Natural killer cell treated with Interleukin-12 subunit alpha and Interleukin-12 subunit beta and Interleukin-15 and Interleukin-18, amount 100 ng/mL, for 72 hours (primary cell): ENCODE results near the gene SEMA6D. TPM values are rescaled to one million over a fixed set of nuclear protein-coding genes. Genes with fewer than 3 reads are reported as not detected.

ENCODE experiments used
- ATAC-seq, 2 donors: fragments of 150-1000 bp; cut with Tn5 transposase in 1 of 2; sonication (Bioruptor Pico), chemical (Tn5 transposase) in 1 of 2; 2 replicates each; pipeline ENCODE4 v1.10.0; 2021
- DNase-seq: peaks from one replicate; pipeline ENCODE4 v3.0.0; 2022; ENCODE audit warnings: low spot score
- H3K27ac Mint-ChIP-seq, 2 donors: 1 replicate in 1 of 2; 2 replicates in 1 of 2; pipeline ENCODE4 v1.8.0; 2022; ENCODE audit warnings: mixed read lengths in 2 of 2, mild to moderate bottlenecking in 1 of 2, moderate library complexity in 1 of 2
- H3K27me3 Mint-ChIP-seq, 2 donors: 1 replicate in 1 of 2; 2 replicates in 1 of 2; pipeline ENCODE4 v1.8.0; 2022; ENCODE audit warnings: mixed read lengths in 2 of 2
- H3K36me3 Mint-ChIP-seq: one replicate; pipeline ENCODE4 v1.8.0; 2022; ENCODE audit warnings: mixed read lengths
- H3K4me1 Mint-ChIP-seq, 2 donors: 1 replicate in 1 of 2; 2 replicates in 1 of 2; pipeline ENCODE4 v1.8.0; 2022; ENCODE audit warnings: low read depth in 2 of 2, mixed read lengths in 2 of 2, mild to moderate bottlenecking in 1 of 2
- H3K4me3 Mint-ChIP-seq: one replicate; pipeline ENCODE4 v1.8.0; 2022; ENCODE audit warnings: mixed read lengths
- H3K9me3 Mint-ChIP-seq: 2 replicates; pipeline ENCODE4 v1.8.0; 2022; ENCODE audit warnings: mixed read lengths
- total RNA-seq, 2 donors: library from RNA; stranded (reverse); gene quantifications; one replicate each; pipeline ENCODE4 v1.2.3, GENCODE V29; 2022

The SEMA6D gene
- not detected for total RNA-seq

GRCh38 chr15:47717036-47717612 is at the start of gene SEMA6D:
TSS of gene SEMA6D (plus strand) at chr15:47717505. CDS start at chr15:47759799, 42,294 bp downstream.
- peak; percentile 36 to 45 for ATAC-seq
- no peak within 1 kb of the TSS for H3K4me3 Mint-ChIP-seq
- peaks cover 32 to 39% of the 10 kb centered on the region in 2 donors for H3K27me3 Mint-ChIP-seq
- H3K27ac Mint-ChIP-seq: no peak within 1 kb of the TSS
- peaks cover 0 to 10% of the 10 kb centered on the region in 2 donors for H3K4me1 Mint-ChIP-seq
- H3K36me3 Mint-ChIP-seq: peaks cover 4% of the 10 kb centered on the region
- no peak for DNase-seq
- H3K9me3 Mint-ChIP-seq: no peaks in the 10 kb centered on the region

GRCh38 chr15:47669221-47669620 is 48.1 kb upstream of the SEMA6D start:
- peaks cover 0 to 10% of the 10 kb centered on the region in 2 donors for H3K4me1 Mint-ChIP-seq
- no peaks in the 10 kb centered on the region for H3K36me3 Mint-ChIP-seq
- no peak overlapping the region for H3K4me3 Mint-ChIP-seq
- ATAC-seq (no peak), DNase-seq (no peak)
- H3K9me3 Mint-ChIP-seq: peaks cover 5% of the 10 kb centered on the region
- peaks cover 16% of the 10 kb centered on the region in 2 donors for H3K27me3 Mint-ChIP-seq
- no peak overlapping the region for H3K27ac Mint-ChIP-seq

GRCh38 chr15:47670365-47670764 is 46.9 kb upstream of the SEMA6D start:
- Mint-ChIP-seq H3K27me3 (peaks cover 16% of the 10 kb centered on the region in 2 donors), H3K27ac (no peak overlapping the region), H3K4me3 (no peak overlapping the region), H3K9me3 (peaks cover 5% of the 10 kb centered on the region), H3K4me1 (peaks cover 0 to 14% of the 10 kb centered on the region in 2 donors), H3K36me3 (no peaks in the 10 kb centered on the region)
- no peak for ATAC-seq
- no peak for DNase-seq

- Mint-ChIP-seq H3K36me3 (no peaks in the 10 kb centered on the region), H3K27ac (no peak overlapping the region), H3K4me3 (no peak overlapping the region), H3K9me3 (peaks cover 5% of the 10 kb centered on the region), H3K27me3 (peaks cover 16% of the 10 kb centered on the region in 2 donors), H3K4me1 (peaks cover 0 to 16% of the 10 kb centered on the region in 2 donors)
- ATAC-seq (no peak), DNase-seq (no peak)
Measured at GRCh38 chr15:47673232-47673761, 44.0 kb upstream of the SEMA6D start.

- H3K4me1 Mint-ChIP-seq: peaks cover 0 to 16% of the 10 kb centered on the region in 2 donors
- no peak for ATAC-seq
- no peak overlapping the region for H3K27ac Mint-ChIP-seq
- DNase-seq: no peak
- peaks cover 12 to 13% of the 10 kb centered on the region in 2 donors for H3K27me3 Mint-ChIP-seq
- H3K4me3 Mint-ChIP-seq: no peak overlapping the region
- peaks cover 5% of the 10 kb centered on the region for H3K9me3 Mint-ChIP-seq
- H3K36me3 Mint-ChIP-seq: no peaks in the 10 kb centered on the region
Measured at GRCh38 chr15:47674586-47675232, 42.6 kb upstream of the SEMA6D start.

GRCh38 chr15:47675735-47676134 is 41.6 kb upstream of the SEMA6D start:
- peaks cover 7 to 9% of the 10 kb centered on the region in 2 donors for H3K27me3 Mint-ChIP-seq
- peaks cover 5% of the 10 kb centered on the region for H3K9me3 Mint-ChIP-seq
- H3K27ac Mint-ChIP-seq: no peak overlapping the region
- DNase-seq (no peak), ATAC-seq (peak in 1 of 2 donors; percentile 45)
- no peaks in the 10 kb centered on the region for H3K36me3 Mint-ChIP-seq
- H3K4me1 Mint-ChIP-seq: peaks cover 0 to 16% of the 10 kb centered on the region in 2 donors
- H3K4me3 Mint-ChIP-seq: no peak overlapping the region

- no peak for DNase-seq
Measured at GRCh38 chr15:47678040-47678439, 39.3 kb upstream of the SEMA6D start.

GRCh38 chr15:47682661-47683060 is 34.6 kb upstream of the SEMA6D start:
- DNase-seq: no peak
- H3K27me3 Mint-ChIP-seq: peaks cover 0 to 10% of the 10 kb centered on the region in 2 donors
- H3K9me3 Mint-ChIP-seq: peaks cover 6% of the 10 kb centered on the region
- H3K36me3 Mint-ChIP-seq: no peaks in the 10 kb centered on the region
- no peaks in the 10 kb centered on the region for H3K4me1 Mint-ChIP-seq
- H3K4me3 Mint-ChIP-seq: no peak overlapping the region
- ATAC-seq: no peak
- no peak overlapping the region for H3K27ac Mint-ChIP-seq

More at GRCh38 chr15:47678040-47678439, 39.3 kb upstream of the SEMA6D start:
- no peak for ATAC-seq
- H3K27me3 Mint-ChIP-seq: peaks cover 0 to 2% of the 10 kb centered on the region in 2 donors
- peaks cover 0 to 16% of the 10 kb centered on the region in 2 donors for H3K4me1 Mint-ChIP-seq
- H3K36me3 Mint-ChIP-seq: no peaks in the 10 kb centered on the region
- H3K4me3 Mint-ChIP-seq: no peak overlapping the region
- no peaks in the 10 kb centered on the region for H3K9me3 Mint-ChIP-seq
- H3K27ac Mint-ChIP-seq: no peak overlapping the region

- DNase-seq (no peak), ATAC-seq (no peak)
- Mint-ChIP-seq H3K9me3 (peaks cover 7% of the 10 kb centered on the region), H3K27me3 (peaks cover 0 to 11% of the 10 kb centered on the region in 2 donors), H3K4me3 (no peak overlapping the region), H3K4me1 (peaks cover 0 to 2% of the 10 kb centered on the region in 2 donors), H3K36me3 (no peaks in the 10 kb centered on the region), H3K27ac (no peak overlapping the region)
Measured at GRCh38 chr15:47685141-47685870, 32.0 kb upstream of the SEMA6D start.

GRCh38 chr15:47688573-47689086 is 28.7 kb upstream of the SEMA6D start:
- Mint-ChIP-seq H3K27ac (no peak overlapping the region), H3K9me3 (peaks cover 7% of the 10 kb centered on the region), H3K36me3 (no peaks in the 10 kb centered on the region), H3K4me1 (peaks cover 0 to 2% of the 10 kb centered on the region in 2 donors), H3K4me3 (no peak overlapping the region), H3K27me3 (peaks cover 0 to 15% of the 10 kb centered on the region in 2 donors)
- DNase-seq (no peak), ATAC-seq (no peak)

- no peak overlapping the region for H3K27ac Mint-ChIP-seq
- peaks cover 7% of the 10 kb centered on the region for H3K9me3 Mint-ChIP-seq
- H3K4me1 Mint-ChIP-seq: peaks cover 0 to 2% of the 10 kb centered on the region in 2 donors
- H3K4me3 Mint-ChIP-seq: no peak overlapping the region
- H3K27me3 Mint-ChIP-seq: peaks cover 0 to 15% of the 10 kb centered on the region in 2 donors
- ATAC-seq (no peak), DNase-seq (no peak)
- no peaks in the 10 kb centered on the region for H3K36me3 Mint-ChIP-seq
Measured at GRCh38 chr15:47689660-47690059, 27.6 kb upstream of the SEMA6D start.

- Mint-ChIP-seq H3K27me3 (peaks cover 0 to 10% of the 10 kb centered on the region in 2 donors), H3K36me3 (no peaks in the 10 kb centered on the region), H3K4me3 (no peak overlapping the region), H3K27ac (no peak overlapping the region), H3K4me1 (peaks cover 0 to 2% of the 10 kb centered on the region in 2 donors), H3K9me3 (peaks cover 7% of the 10 kb centered on the region)
- ATAC-seq: no peak
- DNase-seq: no peak
Measured at GRCh38 chr15:47691882-47692281, 25.4 kb upstream of the SEMA6D start.

GRCh38 chr15:47696351-47696750 is 21.0 kb upstream of the SEMA6D start:
- H3K36me3 Mint-ChIP-seq: no peaks in the 10 kb centered on the region
- ATAC-seq: no peak
- no peak overlapping the region for H3K4me3 Mint-ChIP-seq
- DNase-seq: no peak
- H3K27me3 Mint-ChIP-seq: peaks cover 0 to 7% of the 10 kb centered on the region in 2 donors
- no peaks in the 10 kb centered on the region for H3K4me1 Mint-ChIP-seq
- no peak overlapping the region for H3K27ac Mint-ChIP-seq
- no peaks in the 10 kb centered on the region for H3K9me3 Mint-ChIP-seq
